ENCODE results near the gene SPPL2A.

The SPPL2A gene

DNA sequence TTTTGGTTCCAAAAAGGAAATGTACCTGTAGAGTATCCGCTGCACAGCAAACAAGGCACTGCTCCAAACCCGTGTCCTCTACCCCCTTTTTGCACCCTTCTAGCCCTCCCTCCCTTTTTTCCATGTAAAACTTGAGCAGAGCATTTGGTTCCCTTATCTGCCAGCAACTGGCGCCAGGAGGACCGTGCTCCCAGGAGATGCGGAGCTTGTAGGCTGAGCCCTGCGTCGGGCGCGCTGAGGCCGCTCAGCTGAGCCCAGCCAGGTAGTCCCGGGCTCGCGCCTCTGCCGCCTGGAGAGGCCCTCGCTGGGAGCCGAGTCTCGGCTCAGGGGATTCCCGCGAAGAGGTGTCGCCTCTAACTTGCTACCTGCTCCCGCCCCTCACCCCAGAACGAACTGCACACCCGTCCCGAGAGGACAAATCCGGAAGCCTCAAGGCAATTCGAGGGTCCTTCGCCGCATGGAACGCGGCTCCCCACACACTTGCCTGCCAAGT lies 79.5 kb downstream of the SPPL2A start:
- peak; percentile 6 for DNase-seq

DNA sequence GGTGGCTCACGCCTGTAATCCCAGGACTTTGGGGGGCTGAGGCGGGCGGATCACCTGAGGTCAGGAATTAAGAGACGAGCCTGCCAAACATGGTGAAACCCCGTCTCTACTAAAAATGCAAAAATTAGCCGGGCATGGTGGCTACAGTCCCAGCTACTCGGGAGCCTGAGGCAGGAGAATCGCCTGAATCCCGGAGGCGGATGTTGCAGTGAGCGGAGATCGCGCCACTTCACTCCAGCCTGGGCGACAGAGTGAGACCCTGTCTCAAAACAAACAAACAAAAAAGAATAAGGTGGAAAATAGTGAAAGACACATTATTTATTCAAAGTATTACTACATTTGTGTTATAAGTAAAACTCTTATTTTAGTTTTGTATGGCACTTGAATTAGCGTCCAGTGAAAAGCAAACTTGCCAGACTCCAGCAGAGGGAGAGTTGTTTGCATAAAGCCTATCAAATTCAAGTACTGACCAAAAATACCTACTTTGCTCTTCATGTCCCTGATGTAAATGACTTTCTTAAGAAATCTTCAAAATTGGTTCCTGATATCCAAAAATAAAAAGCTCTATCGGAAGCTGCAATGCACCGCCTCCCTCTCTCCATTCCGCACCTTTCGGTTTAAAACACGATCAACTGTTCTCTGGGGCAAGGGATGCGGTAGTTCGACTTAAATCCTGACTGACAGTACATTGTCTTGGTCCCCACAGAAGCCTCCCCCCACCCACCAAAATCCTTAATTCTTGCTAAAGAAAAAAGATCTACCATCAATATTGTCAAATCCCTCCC lies 80.1 kb downstream of the SPPL2A start:
- no peak for DNase-seq

DNA sequence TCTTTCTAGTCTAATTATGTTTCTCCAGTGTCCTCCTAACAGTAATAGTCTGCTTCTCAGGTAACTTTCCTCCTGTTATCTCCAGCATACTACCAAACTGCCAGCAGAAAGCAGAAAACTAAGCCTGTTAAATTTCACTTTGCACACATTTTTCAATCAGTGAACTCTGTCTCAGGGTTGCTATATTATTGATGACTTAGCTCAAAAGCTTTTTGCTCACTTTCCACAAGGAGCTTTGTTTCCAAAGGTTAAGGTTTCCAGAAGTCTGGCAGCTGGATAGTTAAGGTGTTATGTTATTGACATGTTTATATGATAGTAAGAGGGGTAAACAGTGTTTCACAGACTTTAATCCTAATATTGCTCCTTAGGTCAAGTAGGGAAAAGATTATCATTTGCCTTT lies 84.0 kb downstream of the SPPL2A start:
- DNase-seq: no peak

- no peak for DNase-seq
Observed at GRCh38 chr15:50676799-50677483, 88.6 kb downstream of the SPPL2A start.

DNA sequence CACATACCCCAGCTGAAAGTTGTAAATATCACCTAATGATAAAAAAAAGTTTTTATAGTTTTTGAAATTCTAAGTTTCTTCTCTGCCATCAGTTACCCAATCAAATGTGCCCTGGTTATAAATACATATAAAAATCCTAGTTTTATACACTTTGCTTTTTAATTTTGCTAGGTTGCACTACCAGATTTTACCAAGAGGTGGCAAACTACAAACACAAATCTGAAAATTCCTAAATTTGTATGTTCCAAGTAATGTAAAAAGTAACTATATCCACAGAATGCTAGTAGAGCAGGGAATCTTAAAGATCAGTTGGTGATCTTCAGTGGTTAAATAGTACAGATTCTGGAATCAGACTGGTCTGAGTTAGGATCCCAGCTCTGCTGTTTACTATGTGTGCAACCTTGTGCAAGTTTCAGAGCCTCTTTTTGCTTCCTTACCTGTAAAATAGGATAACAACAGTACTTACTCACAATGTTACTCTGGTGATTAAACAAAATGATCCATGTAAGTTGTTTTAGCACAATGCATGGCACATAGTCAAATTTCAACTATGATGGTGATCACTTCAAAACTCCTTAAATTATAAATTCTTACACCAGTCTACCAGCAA lies 89.9 kb downstream of the SPPL2A start:
- no peak for DNase-seq

- DNase-seq: no peak
Observed at GRCh38 chr15:50670115-50670514, 95.4 kb downstream of the SPPL2A start.

GRCh38 chr15:50669611-50670010 lies 95.9 kb downstream of the SPPL2A start:
- DNase-seq: no peak

DNA sequence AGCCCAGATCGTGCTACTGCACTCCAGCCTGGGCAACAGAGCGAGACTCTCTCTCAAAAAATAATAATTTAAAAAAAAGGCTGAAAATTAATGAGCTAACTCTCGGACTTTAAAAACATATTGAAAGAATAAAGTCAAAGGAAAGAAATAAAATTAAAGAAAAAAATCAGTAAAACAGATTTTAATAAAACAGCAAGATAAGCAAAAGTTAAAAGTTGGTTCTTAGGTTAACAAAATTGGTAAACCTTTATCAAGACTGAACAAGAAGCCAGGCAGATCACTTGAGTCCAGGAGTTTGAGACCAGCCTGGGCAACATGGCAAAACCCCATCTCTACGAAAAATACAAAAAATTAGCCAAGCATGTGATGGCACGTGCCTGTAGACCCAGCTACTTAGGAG lies 99.6 kb downstream of the SPPL2A start:
- DNase-seq: no peak

GRCh38 chr15:50655555-50655954 lies 110.0 kb downstream of the SPPL2A start:
- no peak for DNase-seq

- no peak for DNase-seq
Observed at GRCh38 chr15:50653156-50653743, 112.3 kb downstream of the SPPL2A start.

- no peak for DNase-seq
Observed at GRCh38 chr15:50652671-50653070, 112.8 kb downstream of the SPPL2A start.

Data from GF-D8 (cell line).